ENCODE results near the gene CENPO.
A peak's percentile ranks its signal among the peaks of the same experiment; 100 is the strongest.

Gene CENPO

GRCh38 chr2:24792874-24793760, at the start of gene CENPO, which contains the start of gene PTRHD1:
Gene CENPO (plus strand): TSS chr2:24793425. CDS start chr2:24793920, 495 bp downstream.
Gene PTRHD1 (minus strand): TSS chr2:24793391. CDS start chr2:24793377, 14 bp downstream.
- TF ChIP-seq CTCF (IDR thresholded peaks at IDR 0.05; ENCODE audit: extremely low read depth, insufficient read depth, missing control alignments) = peak; percentile 36
- DNase-seq (ENCODE audit: low spot score) = peak; percentile 96
- in situ Hi-C loops (cut with MboI; ENCODE audit: low pct_unique_long_range_greater_than_20kb, low sequenced_read_pairs, unreplicated experiment) = loop anchor here (25.0 kb wide), 1 partner anchor 181 kb away; no protein-coding TSS in a partner anchor

- in situ Hi-C loops (cut with MboI; ENCODE audit: low pct_unique_long_range_greater_than_20kb, low sequenced_read_pairs, unreplicated experiment) = no loop called here
- no peak for TF ChIP-seq CTCF (IDR thresholded peaks at IDR 0.05; ENCODE audit: extremely low read depth, insufficient read depth, missing control alignments)
- no peak for DNase-seq (ENCODE audit: low spot score)
Measured at GRCh38 chr2:24743924-24744323, 49.3 kb upstream of the CENPO start.

- DNase-seq (ENCODE audit: low spot score) = no peak
- in situ Hi-C loops (cut with MboI; ENCODE audit: low pct_unique_long_range_greater_than_20kb, low sequenced_read_pairs, unreplicated experiment) = no loop called here
- no peak for TF ChIP-seq CTCF (IDR thresholded peaks at IDR 0.05; ENCODE audit: extremely low read depth, insufficient read depth, missing control alignments)
Measured at GRCh38 chr2:24744356-24744755, 48.9 kb upstream of the CENPO start.

- in situ Hi-C loops (cut with MboI; ENCODE audit: low pct_unique_long_range_greater_than_20kb, low sequenced_read_pairs, unreplicated experiment) = no loop called here
- DNase-seq (ENCODE audit: low spot score) = no peak
- TF ChIP-seq CTCF (IDR thresholded peaks at IDR 0.05; ENCODE audit: extremely low read depth, insufficient read depth, missing control alignments) = no peak
Measured at GRCh38 chr2:24745825-24746224, 47.4 kb upstream of the CENPO start.

GRCh38 chr2:24747299-24747698, 45.9 kb upstream of the CENPO start:
- in situ Hi-C loops (cut with MboI; ENCODE audit: low pct_unique_long_range_greater_than_20kb, low sequenced_read_pairs, unreplicated experiment) = no loop called here
- no peak for DNase-seq (ENCODE audit: low spot score)
- TF ChIP-seq CTCF (IDR thresholded peaks at IDR 0.05; ENCODE audit: extremely low read depth, insufficient read depth, missing control alignments) = no peak

GRCh38 chr2:24749069-24749691, 44.0 kb upstream of the CENPO start:
- in situ Hi-C loops (cut with MboI; ENCODE audit: low pct_unique_long_range_greater_than_20kb, low sequenced_read_pairs, unreplicated experiment) = no loop called here
- no peak for TF ChIP-seq CTCF (IDR thresholded peaks at IDR 0.05; ENCODE audit: extremely low read depth, insufficient read depth, missing control alignments)
- no peak for DNase-seq (ENCODE audit: low spot score)
